AG09309 (cell line): ENCODE measurements around the gene UCP2.
A peak's percentile ranks its signal among the peaks of the same experiment; 100 is the strongest.
"Not testable (repeated sequence)": the region's sequence is repeated elsewhere in the genome, so short reads cannot be mapped to it uniquely, and the experiment has no call there.

Experiments used
- DNase-seq: peaks from one replicate; pipeline ENCODE4 v3.0.0-alpha.2; 2010; ENCODE audit warnings: low read depth
- H3K4me3 ChIP-seq: 2 replicates; pipeline ENCODE4 v1.5.1; 2011; ENCODE audit warnings: mild to moderate bottlenecking, low read depth, low read length, moderate library complexity; ENCODE audit not compliant: control insufficient read depth
- TF ChIP-seq, protein P1 (sequence below): IDR thresholded peaks from 2 replicates; pipeline ENCODE4 v1.5.1; 2011; ENCODE audit warnings: mild to moderate bottlenecking, low read depth, low read length, inconsistent platforms; ENCODE audit not compliant: insufficient read depth, control insufficient read depth; ENCODE audit errors: missing control alignments

Gene UCP2

DNA sequence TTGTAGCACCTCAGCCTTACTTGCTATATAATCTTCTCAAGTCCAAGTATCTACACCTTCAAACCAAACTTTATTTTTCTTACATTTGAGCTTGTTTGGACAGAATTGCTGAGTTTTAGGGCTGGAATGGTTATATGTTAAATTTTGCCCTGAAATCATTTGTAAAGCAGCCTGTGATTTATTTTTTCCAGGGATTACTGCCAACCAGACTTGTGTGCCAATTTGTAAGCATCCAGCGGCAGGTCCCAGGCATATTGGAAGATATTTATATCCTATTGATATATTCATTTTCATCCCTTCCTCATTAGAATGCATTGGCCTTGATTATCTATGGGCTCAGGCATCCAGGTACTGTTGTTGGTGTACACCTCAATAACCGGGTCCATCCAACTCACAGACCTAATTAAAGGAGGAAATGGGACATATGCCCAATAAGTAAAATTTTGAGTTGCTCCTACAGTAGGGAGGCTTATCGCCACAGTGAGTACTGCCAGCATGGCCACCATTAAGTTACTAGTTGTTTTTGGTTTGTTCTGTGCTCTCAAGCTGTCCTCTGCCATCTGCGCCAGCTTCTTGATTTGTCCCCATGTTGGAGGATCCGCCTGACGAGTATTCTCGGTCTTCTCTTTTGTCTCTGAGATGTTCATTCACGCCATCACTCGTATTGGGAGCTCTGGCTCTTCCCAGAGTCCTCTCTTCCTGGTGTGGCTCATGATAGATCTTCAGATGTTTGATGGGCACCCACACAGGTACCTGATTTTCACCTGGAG, 41.7 kb downstream of the UCP2 start:
- no peak for DNase-seq
- no peak overlapping the region for H3K4me3 ChIP-seq
- TF ChIP-seq, protein P1, sequence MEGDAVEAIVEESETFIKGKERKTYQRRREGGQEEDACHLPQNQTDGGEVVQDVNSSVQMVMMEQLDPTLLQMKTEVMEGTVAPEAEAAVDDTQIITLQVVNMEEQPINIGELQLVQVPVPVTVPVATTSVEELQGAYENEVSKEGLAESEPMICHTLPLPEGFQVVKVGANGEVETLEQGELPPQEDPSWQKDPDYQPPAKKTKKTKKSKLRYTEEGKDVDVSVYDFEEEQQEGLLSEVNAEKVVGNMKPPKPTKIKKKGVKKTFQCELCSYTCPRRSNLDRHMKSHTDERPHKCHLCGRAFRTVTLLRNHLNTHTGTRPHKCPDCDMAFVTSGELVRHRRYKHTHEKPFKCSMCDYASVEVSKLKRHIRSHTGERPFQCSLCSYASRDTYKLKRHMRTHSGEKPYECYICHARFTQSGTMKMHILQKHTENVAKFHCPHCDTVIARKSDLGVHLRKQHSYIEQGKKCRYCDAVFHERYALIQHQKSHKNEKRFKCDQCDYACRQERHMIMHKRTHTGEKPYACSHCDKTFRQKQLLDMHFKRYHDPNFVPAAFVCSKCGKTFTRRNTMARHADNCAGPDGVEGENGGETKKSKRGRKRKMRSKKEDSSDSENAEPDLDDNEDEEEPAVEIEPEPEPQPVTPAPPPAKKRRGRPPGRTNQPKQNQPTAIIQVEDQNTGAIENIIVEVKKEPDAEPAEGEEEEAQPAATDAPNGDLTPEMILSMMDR, result no peak

GRCh38 chr11:73939096-73939495, 43.5 kb downstream of the UCP2 start:
- TF ChIP-seq, protein P1, result no peak
- H3K4me3 ChIP-seq, result no peak overlapping the region
- no peak for DNase-seq

DNA sequence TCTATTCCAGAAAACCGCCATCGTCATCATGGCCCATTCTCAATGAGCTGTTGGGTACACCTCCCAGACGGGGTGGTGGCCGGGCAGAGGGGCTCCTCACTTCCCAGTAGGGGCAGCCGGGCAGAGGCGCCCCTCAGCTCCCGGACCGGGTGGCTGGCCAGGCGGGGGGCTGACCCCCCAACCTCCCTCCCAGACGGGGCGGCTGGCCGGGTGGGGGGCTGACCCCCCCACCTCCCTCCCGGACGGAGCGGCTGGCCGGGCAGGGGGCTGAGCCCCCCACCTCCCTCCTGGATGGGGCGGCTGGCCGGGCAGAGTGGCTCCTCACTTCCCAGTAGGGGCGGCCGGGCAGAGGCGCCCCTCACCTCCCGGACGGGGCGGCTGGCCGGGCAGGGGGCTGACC, 46.6 kb downstream of the UCP2 start:
- DNase-seq, H3K4me3 ChIP-seq: not testable (repeated sequence)

DNA sequence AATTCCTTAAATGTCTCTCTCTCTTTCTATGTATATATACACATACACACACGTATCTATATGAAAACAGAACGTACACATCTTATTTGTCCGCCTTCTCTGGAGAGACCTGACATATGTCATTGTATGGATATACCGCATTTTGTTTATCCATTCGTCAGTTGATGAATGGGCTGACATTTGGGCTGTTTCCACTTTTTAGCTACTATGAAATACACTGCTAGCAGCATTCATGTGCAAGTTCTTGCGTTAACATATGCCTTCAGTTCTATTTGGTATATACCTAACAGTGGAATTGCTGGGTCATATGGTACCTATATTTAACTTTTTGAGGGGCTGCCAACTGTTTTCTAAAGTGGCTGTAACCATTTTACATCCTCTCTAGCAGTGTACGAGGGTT, 49.9 kb downstream of the UCP2 start:
- DNase-seq, result no peak
- no peak overlapping the region for H3K4me3 ChIP-seq
- TF ChIP-seq, protein P1, result no peak

DNA sequence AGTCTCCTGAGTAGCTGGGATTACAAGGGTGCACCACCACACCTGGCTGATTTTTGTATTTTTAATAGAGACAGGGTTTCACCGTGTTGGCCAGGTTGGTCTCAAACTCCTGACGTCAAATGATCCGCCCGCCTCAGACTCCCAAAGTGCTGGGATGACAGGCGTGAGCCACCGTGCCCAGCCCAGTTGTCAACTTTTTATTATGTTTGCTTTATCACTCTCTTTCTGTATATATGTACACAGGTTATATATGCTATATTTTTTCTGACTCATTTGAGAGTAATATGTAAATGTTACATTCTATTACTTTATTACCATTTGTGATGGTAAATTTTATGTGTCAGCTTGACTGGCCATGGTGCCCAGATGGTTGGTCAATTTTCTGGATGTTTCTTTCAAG, 50.7 kb downstream of the UCP2 start:
- H3K4me3 ChIP-seq, result no peak overlapping the region
- TF ChIP-seq, protein P1, result no peak
- no peak for DNase-seq

DNA sequence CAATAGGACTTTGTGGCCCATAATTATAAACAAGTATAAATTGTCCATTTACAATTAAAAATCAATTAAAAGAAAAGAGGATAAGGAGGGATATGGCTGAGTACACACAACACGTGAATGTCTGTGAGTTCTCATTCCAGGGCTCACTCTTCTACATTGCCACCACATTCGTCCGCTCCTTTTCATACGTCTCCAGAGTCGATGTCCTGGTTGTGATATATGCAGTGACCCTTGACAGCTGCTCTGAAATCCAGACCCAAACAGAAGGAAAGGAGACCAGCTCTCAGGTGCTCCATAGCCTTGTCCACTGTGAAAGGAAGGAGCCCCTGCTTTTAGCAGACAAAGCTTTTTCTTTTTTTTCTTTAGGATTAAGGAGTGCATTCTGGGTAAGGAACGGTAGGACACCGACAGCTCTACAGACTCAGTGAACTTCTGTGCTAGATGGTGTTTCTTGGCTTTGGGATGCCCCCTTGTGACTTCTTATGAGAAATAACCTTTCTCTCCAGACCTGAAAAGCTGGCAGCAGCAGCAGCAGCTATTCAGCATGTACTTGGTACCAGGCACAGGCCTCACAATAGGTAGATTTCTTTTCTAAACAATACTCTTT, 51.5 kb downstream of the UCP2 start:
- peak; percentile 52 for DNase-seq
- TF ChIP-seq, protein P1, result peak; percentile 59
- no peak overlapping the region for H3K4me3 ChIP-seq

- no peak overlapping the region for H3K4me3 ChIP-seq
- TF ChIP-seq, protein P1, result no peak
- no peak for DNase-seq
Measured at GRCh38 chr11:73929388-73929787, 53.3 kb downstream of the UCP2 start.
